B cell (primary cell): ENCODE measurements around the gene ZNF22. TPM values are rescaled to one million over a fixed set of nuclear protein-coding genes. Genes with fewer than 3 reads are reported as not detected.
A peak's percentile ranks its signal among the peaks of the same experiment; 100 is the strongest.

Experiments used
- ATAC-seq: fragments of 200-7000 bp; cut with Tn5 transposase; one replicate; pipeline ENCODE4 v1.10.0; 2021; ENCODE audit warnings: low read depth, mild to moderate bottlenecking, moderate number of reproducible peaks, moderate library complexity
- CTCF ChIA-PET: fragments of 350-600 bp; sonication (Branson Sonifier 250); formaldehyde crosslinking; loops from one replicate; lab custom pipeline; 2021; ENCODE audit warnings: antibody characterized with exemption, inconsistent platforms; lab: Charles Lee
- POLR2A ChIA-PET: fragments of 350-600 bp; sonication (Branson Sonifier 250); formaldehyde crosslinking; loops from one replicate; lab custom pipeline; 2021; ENCODE audit warnings: antibody characterized with exemption; lab: Charles Lee
- DNase-seq: peaks from one replicate; pipeline ENCODE4 v3.0.0; 2013
- H2AFZ ChIP-seq: 2 replicates; pipeline ENCODE4 v1.6.1; 2012; ENCODE audit warnings: mild to moderate bottlenecking, low read depth, low read length; ENCODE audit not compliant: insufficient read depth, poor library complexity, severe bottlenecking
- H3K27ac ChIP-seq, 2 donors: 1 replicate in 1 of 2; 2 replicates in 1 of 2; pipeline ENCODE4 v1.5.1; 2012 to 2013; ENCODE audit warnings: low read length in 2 of 2, mild to moderate bottlenecking in 2 of 2, moderate library complexity in 1 of 2
- H3K27me3 ChIP-seq, 4 experiments: fragments of 200-600 bp in 1 of 4; sonication (generic) in 1 of 4; replicated peaks in 1 of 4; 1 replicate in 2 of 4; 2 replicates in 2 of 4; pipeline versions ENCODE4 v1.6.1 to v1.7.0; 2013 to 2016; ENCODE audit warnings: low read length in 3 of 4, mild to moderate bottlenecking in 2 of 4, mixed read lengths in 1 of 4, moderate library complexity in 1 of 4; ENCODE audit not compliant: insufficient read depth in 4 of 4, control insufficient read depth in 3 of 4; ENCODE audit errors: control extremely low read depth in 1 of 4
- H3K36me3 ChIP-seq, 2 experiments: replicated peaks in 1 of 2; 1 replicate in 1 of 2; 2 replicates in 1 of 2; pipeline versions ENCODE4 v1.6.1 to v1.7.1; 2013; ENCODE audit warnings: low read length in 1 of 2; ENCODE audit not compliant: insufficient read depth in 2 of 2, control insufficient read depth in 1 of 2; ENCODE audit errors: control extremely low read depth in 1 of 2, extremely low read depth in 1 of 2
- H3K4me1 ChIP-seq, 2 donors: fragments of 200-600 bp in 1 of 2; sonication (generic) in 1 of 2; 1 replicate in 1 of 2; 2 replicates in 1 of 2; pipeline versions ENCODE4 v1.5.1 to v1.6.1; 2013 to 2017; ENCODE audit warnings: low read length in 2 of 2; ENCODE audit not compliant: control insufficient read depth in 2 of 2, insufficient read depth in 2 of 2
- H3K4me2 ChIP-seq: replicated peaks from 2 replicates; pipeline ENCODE3; 2012; ENCODE audit warnings: mild to moderate bottlenecking, low read depth, low read length; ENCODE audit not compliant: poor library complexity, severe bottlenecking
- H3K4me3 ChIP-seq, 5 experiments: fragments of 200-600 bp in 1 of 5; sonication (generic) in 1 of 5; 1 replicate in 3 of 5; 2 replicates in 2 of 5; pipeline versions ENCODE4 v1.5.1 to v1.7.0; 2011 to 2016; ENCODE audit warnings: low read length in 4 of 5, mild to moderate bottlenecking in 4 of 5, low read depth in 2 of 5, control low read depth in 1 of 5, moderate library complexity in 1 of 5; ENCODE audit not compliant: insufficient read depth in 1 of 5; ENCODE audit errors: control extremely low read depth in 1 of 5, extremely low read depth in 1 of 5
- H3K79me2 ChIP-seq: fragments of 200-600 bp; sonication (generic); one replicate; pipeline ENCODE4 v1.6.0; 2016; ENCODE audit warnings: low read length; ENCODE audit not compliant: control insufficient read depth, insufficient read depth
- H3K9ac ChIP-seq: fragments of 200-600 bp; sonication (generic); 2 replicates; pipeline ENCODE4 v1.6.1; 2017; ENCODE audit warnings: mild to moderate bottlenecking, low read length, moderate library complexity
- H3K9me3 ChIP-seq, 3 donors: one replicate each; pipeline versions ENCODE4 v1.6.1 to v1.7.1; 2013; ENCODE audit warnings: low read length in 2 of 3; ENCODE audit not compliant: control insufficient read depth in 2 of 3, insufficient read depth in 1 of 3; ENCODE audit errors: control extremely low read depth in 1 of 3
- H4K20me1 ChIP-seq: 2 replicates; pipeline ENCODE4 v1.6.0; 2012; ENCODE audit warnings: mild to moderate bottlenecking, low read length; ENCODE audit not compliant: insufficient read depth, control insufficient read depth, poor library complexity, severe bottlenecking
- H3K27ac Mint-ChIP-seq: one replicate; pipeline ENCODE4 v1.8.0; 2021; ENCODE audit warnings: mixed read lengths
- H3K27me3 Mint-ChIP-seq: one replicate; pipeline ENCODE4 v1.8.0; 2021; ENCODE audit warnings: mixed read lengths
- H3K4me1 Mint-ChIP-seq: one replicate; pipeline ENCODE4 v1.8.0; 2021; ENCODE audit warnings: mixed read lengths
- H3K4me3 Mint-ChIP-seq: one replicate; pipeline ENCODE4 v1.8.0; 2021; ENCODE audit warnings: mixed read lengths
- H3K9me3 Mint-ChIP-seq: one replicate; pipeline ENCODE4 v1.8.0; 2022; ENCODE audit warnings: mixed read lengths; ENCODE audit not compliant: insufficient read depth
- EZH2 ChIP-seq: IDR thresholded peaks from 2 replicates; pipeline ENCODE4 v1.6.1; 2012; ENCODE audit warnings: borderline replicate concordance, low read depth, mild to moderate bottlenecking, moderate library complexity, low read length; ENCODE audit not compliant: insufficient read depth, poor library complexity, severe bottlenecking
- WGBS: methylation state at CpG from one replicate; pipeline ENCODE4 v1.1.5; 2013; ENCODE audit warnings: missing lambda C conversion rate; ENCODE audit not compliant: insufficient coverage; 5-methylcytosine and 5-hydroxymethylcytosine counted together
- intact Hi-C: fragments of 100-400 bp; cut with micrococcal nuclease; formaldehyde crosslinking; loops from one replicate; pipeline ENCODE4 v1.10.0; 2022
- polyA plus RNA-seq: library from polyadenylated mRNA; depleted of rRNA; stranded (reverse); fragments of >200 nt; gene quantifications from 2 replicates; pipeline ENCODE4 v1.2.3, GENCODE V29; 2012
- total RNA-seq, 2 donors: library from RNA; stranded (reverse); fragments of 120-200 nt in 1 of 2; gene quantifications; 1 replicate in 1 of 2; 2 replicates in 1 of 2; pipeline versions ENCODE4 v1.2.3 to v1.2.4, GENCODE V29; 2013 to 2022
- TF ChIP-seq, protein P1 (sequence below): fragments of 200-600 bp; IDR thresholded peaks from one replicate; pipeline ENCODE4 v1.8.0; 2022; ENCODE audit warnings: antibody characterized with exemption, mild to moderate bottlenecking

ZNF22 gene
- total and polyA plus RNA-seq, 2 donors (not counting 1 experiment from before 2014, with no cell fraction given) = 7.7 to 31.4 TPM

DNA sequence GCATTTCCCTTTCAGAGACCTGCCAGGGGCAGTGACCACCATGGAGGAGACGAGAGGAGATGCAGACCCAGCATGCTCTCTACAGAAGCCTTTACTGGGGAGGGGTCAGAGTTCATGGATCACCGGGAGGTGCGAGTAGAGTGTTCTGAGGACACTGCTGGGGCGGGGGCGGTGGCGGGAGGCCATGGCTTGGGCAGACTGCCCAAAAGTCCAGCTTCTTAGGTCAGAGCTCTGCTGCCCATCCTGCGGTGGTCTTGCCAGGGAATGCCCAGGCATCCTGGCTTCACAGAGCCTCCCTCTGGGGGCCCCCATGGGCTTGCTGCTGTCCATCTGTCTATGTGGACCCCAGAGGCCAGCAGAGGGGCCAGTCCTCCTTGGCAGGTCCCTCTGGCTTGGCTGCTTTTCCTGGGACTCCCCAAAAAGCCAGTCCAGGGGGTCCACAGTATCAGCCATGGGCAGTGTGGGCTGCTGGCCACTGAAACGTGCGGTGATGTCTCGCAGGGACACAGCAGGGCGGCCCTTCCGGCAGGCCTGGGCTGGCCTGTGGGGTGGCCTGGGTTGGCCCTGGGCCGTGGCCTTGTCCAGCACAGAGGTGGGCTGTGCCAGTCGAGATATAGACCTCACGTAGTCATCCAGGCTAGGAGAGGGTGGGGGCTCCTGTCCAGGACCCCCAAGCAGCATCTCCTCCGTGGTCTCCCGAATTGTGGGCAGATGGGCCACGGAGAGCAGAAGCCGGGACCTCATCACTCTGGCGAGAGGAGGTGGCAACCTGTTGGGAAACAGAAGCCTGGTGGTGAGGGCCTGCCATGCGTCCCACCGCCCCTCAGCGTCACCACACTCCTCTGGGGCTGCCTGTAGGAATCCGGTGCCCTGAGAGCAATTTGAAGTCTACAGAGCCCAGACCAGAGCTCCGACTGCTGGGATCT lies 23.2 kb upstream of the ZNF22 start:
- H3K27me3 Mint-ChIP-seq = no peaks in the 10 kb centered on the region
- H3K27ac ChIP-seq = no peak overlapping the region
- ATAC-seq (no peak), DNase-seq (no peak)
- no peaks in the 10 kb centered on the region for H3K36me3 ChIP-seq
- 67% methylated on average over 25 of the region's 25 CpGs for WGBS
- H3K4me1 Mint-ChIP-seq = peaks cover 23% of the 10 kb centered on the region
- no peak overlapping the region for H3K4me3 ChIP-seq
- H3K27me3 ChIP-seq = peaks cover 0 to 9% (median 0%) of the 10 kb centered on the region in 4 experiments
- H2AFZ ChIP-seq = peak overlapping the region; percentile 20
- TF ChIP-seq, protein P1, sequence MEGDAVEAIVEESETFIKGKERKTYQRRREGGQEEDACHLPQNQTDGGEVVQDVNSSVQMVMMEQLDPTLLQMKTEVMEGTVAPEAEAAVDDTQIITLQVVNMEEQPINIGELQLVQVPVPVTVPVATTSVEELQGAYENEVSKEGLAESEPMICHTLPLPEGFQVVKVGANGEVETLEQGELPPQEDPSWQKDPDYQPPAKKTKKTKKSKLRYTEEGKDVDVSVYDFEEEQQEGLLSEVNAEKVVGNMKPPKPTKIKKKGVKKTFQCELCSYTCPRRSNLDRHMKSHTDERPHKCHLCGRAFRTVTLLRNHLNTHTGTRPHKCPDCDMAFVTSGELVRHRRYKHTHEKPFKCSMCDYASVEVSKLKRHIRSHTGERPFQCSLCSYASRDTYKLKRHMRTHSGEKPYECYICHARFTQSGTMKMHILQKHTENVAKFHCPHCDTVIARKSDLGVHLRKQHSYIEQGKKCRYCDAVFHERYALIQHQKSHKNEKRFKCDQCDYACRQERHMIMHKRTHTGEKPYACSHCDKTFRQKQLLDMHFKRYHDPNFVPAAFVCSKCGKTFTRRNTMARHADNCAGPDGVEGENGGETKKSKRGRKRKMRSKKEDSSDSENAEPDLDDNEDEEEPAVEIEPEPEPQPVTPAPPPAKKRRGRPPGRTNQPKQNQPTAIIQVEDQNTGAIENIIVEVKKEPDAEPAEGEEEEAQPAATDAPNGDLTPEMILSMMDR = no peak
- TF ChIP-seq EZH2 = no peak
- H3K9ac ChIP-seq = no peak overlapping the region
- ChIA-PET POLR2A (interaction anchor here (1.3 kb wide), 1 partner anchor 44 kb away, joined by 4 read pairs; no protein-coding TSS in a partner anchor), CTCF (interaction anchor here (1.0 to 9.0 kb wide), 5 partner anchors 9 to 45 kb away, joined by 3 to 93 read pairs (median 3); no protein-coding TSS in a partner anchor)
- intact Hi-C loops = no loop called here
- H3K4me1 ChIP-seq = peaks cover 20 to 35% of the 10 kb centered on the region in 2 donors
- H3K9me3 ChIP-seq = no peaks in the 10 kb centered on the region
- H3K9me3 Mint-ChIP-seq = no peaks in the 10 kb centered on the region
- H3K4me2 ChIP-seq = no peak overlapping the region
- no peaks in the 10 kb centered on the region for H4K20me1 ChIP-seq
- H3K79me2 ChIP-seq = no peaks in the 10 kb centered on the region
- H3K4me3 Mint-ChIP-seq = no peak overlapping the region
- no peak overlapping the region for H3K27ac Mint-ChIP-seq

DNA sequence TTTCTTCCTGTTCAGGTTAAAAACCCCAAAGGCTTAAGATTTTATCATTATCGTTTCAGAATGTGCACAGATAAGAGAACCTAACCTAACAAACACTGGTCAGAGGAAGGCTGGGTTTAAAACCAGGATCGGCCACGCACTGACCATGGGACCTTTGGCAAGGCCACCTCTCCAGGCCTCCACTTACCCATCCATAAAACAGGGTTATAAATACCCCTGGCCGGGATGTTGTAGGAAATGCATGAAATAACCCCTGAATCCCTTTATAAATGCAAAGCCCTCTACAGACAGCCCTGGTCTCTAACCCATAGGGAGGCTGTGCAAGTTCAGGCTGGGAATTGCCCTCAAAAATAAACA lies 22.5 kb upstream of the ZNF22 start:
- intact Hi-C loops = no loop called here
- 19% methylated on average over 3 of the region's 4 CpGs for WGBS
- ATAC-seq (no peak), DNase-seq (no peak)
- Histone ChIP-seq H2AFZ (peak overlapping the region; percentile 40), H3K36me3 (no peaks in the 10 kb centered on the region), H3K4me2 (no peak overlapping the region), H3K4me1 (peaks cover 16 to 28% of the 10 kb centered on the region in 2 donors), H3K4me3 (no peak overlapping the region), H3K27ac (no peak overlapping the region), H3K79me2 (no peaks in the 10 kb centered on the region), H3K9ac (no peak overlapping the region), H4K20me1 (no peaks in the 10 kb centered on the region), H3K9me3 (no peaks in the 10 kb centered on the region), H3K27me3 (peaks cover 0 to 9% (median 0%) of the 10 kb centered on the region in 4 experiments)
- H3K9me3 Mint-ChIP-seq = no peaks in the 10 kb centered on the region
- no peak overlapping the region for H3K27ac Mint-ChIP-seq
- no peak for TF ChIP-seq EZH2
- TF ChIP-seq, protein P1 = no peak
- POLR2A ChIA-PET = interaction anchor here (1.3 kb wide), 1 partner anchor 45 kb away, joined by 4 read pairs; no protein-coding TSS in a partner anchor
- CTCF ChIA-PET = interaction anchor here (1.0 to 9.0 kb wide), 3 partner anchors 12 to 45 kb away, joined by 3 to 93 read pairs (median 3); no protein-coding TSS in a partner anchor
- H3K4me3 Mint-ChIP-seq = no peak overlapping the region
- peaks cover 18% of the 10 kb centered on the region for H3K4me1 Mint-ChIP-seq
- no peaks in the 10 kb centered on the region for H3K27me3 Mint-ChIP-seq
